ENCODE results near the gene FAM83D. TPM values are rescaled to one million over a fixed set of nuclear protein-coding genes. Genes with fewer than 3 reads are reported as not detected.
A peak's percentile ranks its signal among the peaks of the same experiment; 100 is the strongest.

The FAM83D gene
- total RNA-seq, 1 experiment from 2014 or later, result 86.3 TPM

DNA sequence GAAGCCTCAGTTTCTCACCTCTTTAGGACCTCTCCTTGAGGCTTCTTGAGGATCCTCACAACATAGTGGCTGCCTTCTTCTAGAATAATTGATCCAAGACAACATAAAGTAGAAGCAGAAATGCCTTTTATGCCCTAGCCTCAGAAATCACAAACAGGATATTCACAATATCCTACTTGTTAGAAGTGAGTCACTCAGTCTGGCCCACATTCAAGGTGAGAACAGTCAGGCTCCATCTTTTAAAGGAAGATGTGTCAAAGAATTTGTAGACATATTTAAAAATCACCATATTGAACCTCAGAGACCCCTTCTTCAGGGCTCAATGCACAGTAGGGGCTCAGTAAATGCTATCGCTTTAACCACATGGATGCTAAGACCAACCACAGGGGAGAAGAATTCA, 20.8 kb upstream of the FAM83D start:
- no peak for DNase-seq
- ChIA-PET POLR2A (interaction anchor here (0.6 kb wide), 1 partner anchor 25 kb away, joined by 3 read pairs; no protein-coding TSS in a partner anchor), CTCF (interaction anchor here (0.7 to 1.2 kb wide), 3 partner anchors 10 to 56 kb away, joined by 3 to 7 read pairs (median 3); no protein-coding TSS in a partner anchor)
- no peak overlapping the region for H3K4me3 ChIP-seq (ENCODE audit: low read depth, low read length)
- no peaks in the 10 kb centered on the region for H3K9me3 ChIP-seq
- no peaks in the 10 kb centered on the region for H3K4me1 ChIP-seq
- peaks cover 7% of the 10 kb centered on the region for H3K27me3 Mint-ChIP-seq (ENCODE audit: insufficient read depth, unreplicated experiment)
- no peaks in the 10 kb centered on the region for H3K27me3 ChIP-seq (replicated peaks; ENCODE audit: control insufficient read depth, insufficient read depth, low read length)
- H3K9me3 Mint-ChIP-seq (ENCODE audit: unreplicated experiment), result no peaks in the 10 kb centered on the region
- BruUV-seq (replicated peaks), result no TSS peak
- no peaks in the 10 kb centered on the region for H3K36me3 Mint-ChIP-seq (ENCODE audit: insufficient read depth, unreplicated experiment)
- H3K4me3 Mint-ChIP-seq (ENCODE audit: unreplicated experiment), result no peak overlapping the region
- intact Hi-C loops (cut with micrococcal nuclease; ENCODE audit: unreplicated experiment), result no loop called here
- H3K4me1 Mint-ChIP-seq (ENCODE audit: low read depth, unreplicated experiment), result no peaks in the 10 kb centered on the region
- TF ChIP-seq CTCF (IDR thresholded peaks at IDR 0.05; ENCODE audit: insufficient read depth in 1 of 2, low read depth in 1 of 2, low read length in 1 of 2, severe bottlenecking in 1 of 2, unreplicated experiment in 1 of 2), result no peak
- no peaks in the 10 kb centered on the region for H3K36me3 ChIP-seq (ENCODE audit: control insufficient read depth, insufficient read depth, low read length)
- no peak overlapping the region for H3K27ac Mint-ChIP-seq (ENCODE audit: unreplicated experiment)

DNA sequence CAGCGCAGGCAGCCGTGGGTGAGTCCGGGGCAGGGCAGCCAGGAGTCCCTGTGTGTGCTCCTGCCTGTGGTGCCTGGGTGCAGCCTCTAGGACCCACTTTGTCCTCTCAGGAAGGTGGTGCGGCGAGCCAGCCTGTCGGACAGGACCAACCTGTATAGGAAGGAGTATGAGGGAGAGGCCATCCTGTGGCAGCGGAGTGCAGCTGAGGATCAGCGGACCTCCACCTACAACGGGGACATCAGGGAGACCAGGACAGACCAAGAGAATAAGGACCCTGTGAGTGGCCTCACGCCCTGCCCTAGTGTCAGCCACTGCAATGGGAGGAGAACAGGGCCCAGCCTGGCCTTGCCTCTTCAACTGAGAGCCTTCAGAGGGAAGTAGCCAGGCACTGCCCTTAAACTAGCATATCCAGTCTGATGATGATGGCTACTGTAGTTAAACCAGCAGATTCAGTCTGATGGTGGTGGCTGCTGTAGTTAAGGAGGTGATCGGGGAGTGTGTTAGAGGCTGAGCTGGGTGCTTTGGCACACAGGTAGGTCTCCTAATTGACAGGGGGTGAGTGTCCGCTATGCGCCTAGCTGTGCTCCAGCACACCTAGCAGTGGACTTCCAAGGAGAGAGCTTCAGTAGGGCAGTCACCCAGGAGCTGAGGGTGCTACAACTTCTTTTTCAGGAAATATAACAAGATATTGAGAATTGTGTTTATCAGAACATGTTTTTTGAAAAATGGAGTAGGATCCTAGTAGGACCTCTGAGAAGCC, 18.1 kb upstream of the FAM83D start:
- no peaks in the 10 kb centered on the region for H3K9me3 ChIP-seq
- no TSS peak for BruUV-seq (replicated peaks)
- no peaks in the 10 kb centered on the region for H3K27me3 ChIP-seq (replicated peaks; ENCODE audit: control insufficient read depth, insufficient read depth, low read length)
- POLR2A ChIA-PET, result interaction anchor here (3.1 kb wide), 1 partner anchor 18 kb away, joined by 12 read pairs; the partner anchor contains the start of gene FAM83D
- Mint-ChIP-seq H3K9me3 (ENCODE audit: unreplicated experiment) (no peaks in the 10 kb centered on the region), H3K4me3 (ENCODE audit: unreplicated experiment) (no peak overlapping the region), H3K4me1 (ENCODE audit: low read depth, unreplicated experiment) (peaks cover under 1% of the 10 kb centered on the region), H3K27me3 (ENCODE audit: insufficient read depth, unreplicated experiment) (peaks cover 7% of the 10 kb centered on the region), H3K36me3 (ENCODE audit: insufficient read depth, unreplicated experiment) (no peaks in the 10 kb centered on the region), H3K27ac (ENCODE audit: unreplicated experiment) (no peak overlapping the region)
- CTCF ChIA-PET, result interaction anchor here (0.7 kb wide), 1 partner anchor 14 kb away, joined by 3 read pairs; no protein-coding TSS in a partner anchor
- peaks cover 5% of the 10 kb centered on the region for H3K4me1 ChIP-seq
- intact Hi-C loops (cut with micrococcal nuclease; ENCODE audit: unreplicated experiment), result no loop called here
- H3K4me3 ChIP-seq (ENCODE audit: low read depth, low read length), result no peak overlapping the region
- no peak for TF ChIP-seq CTCF (IDR thresholded peaks at IDR 0.05; ENCODE audit: insufficient read depth in 1 of 2, low read depth in 1 of 2, low read length in 1 of 2, severe bottlenecking in 1 of 2, unreplicated experiment in 1 of 2)
- DNase-seq, result no peak
- H3K36me3 ChIP-seq (ENCODE audit: control insufficient read depth, insufficient read depth, low read length), result no peaks in the 10 kb centered on the region

GRCh38 chr20:38915355-38915754, 10.9 kb upstream of the FAM83D start:
- Histone ChIP-seq H3K4me1 (peaks cover 29% of the 10 kb centered on the region), H3K27me3 (replicated peaks; ENCODE audit: control insufficient read depth, insufficient read depth, low read length) (no peaks in the 10 kb centered on the region), H3K4me3 (ENCODE audit: low read depth, low read length) (no peak overlapping the region), H3K36me3 (ENCODE audit: control insufficient read depth, insufficient read depth, low read length) (no peaks in the 10 kb centered on the region), H3K9me3 (no peaks in the 10 kb centered on the region)
- Mint-ChIP-seq H3K9me3 (ENCODE audit: unreplicated experiment) (no peaks in the 10 kb centered on the region), H3K36me3 (ENCODE audit: insufficient read depth, unreplicated experiment) (peaks cover 5% of the 10 kb centered on the region), H3K27ac (ENCODE audit: unreplicated experiment) (peak overlapping the region; percentile 1), H3K4me3 (ENCODE audit: unreplicated experiment) (no peak overlapping the region), H3K4me1 (ENCODE audit: low read depth, unreplicated experiment) (peaks cover 21% of the 10 kb centered on the region), H3K27me3 (ENCODE audit: insufficient read depth, unreplicated experiment) (no peaks in the 10 kb centered on the region)
- no TSS peak for BruUV-seq (replicated peaks)
- intact Hi-C loops (cut with micrococcal nuclease; ENCODE audit: unreplicated experiment), result no loop called here
- POLR2A ChIA-PET, result no interaction called here
- TF ChIP-seq CTCF (IDR thresholded peaks at IDR 0.05; ENCODE audit: insufficient read depth in 1 of 2, low read depth in 1 of 2, low read length in 1 of 2, severe bottlenecking in 1 of 2, unreplicated experiment in 1 of 2), result no peak
- CTCF ChIA-PET, result no interaction called here
- DNase-seq, result no peak

All from Caco-2 (cell line).